Neural cell (in vitro differentiated cells): Measurements from ENCODE around the gene ELMO1. TPM values are rescaled to one million over a fixed set of nuclear protein-coding genes. Genes with fewer than 3 reads are reported as not detected.

ENCODE experiments used
- H2AFZ ChIP-seq: fragments of 200-600, 300-800 bp; sonication (generic), shearing (Covaris generic); 2 replicates; pipeline ENCODE4 v1.6.0; 2014; ENCODE audit warnings: low read depth, mild to moderate bottlenecking, antibody characterized with exemption, low read length, moderate library complexity
- H3F3A ChIP-seq: fragments of 200-600 bp; shearing (Covaris generic); 2 replicates; pipeline ENCODE4 v1.6.1; 2016; ENCODE audit warnings: mild to moderate bottlenecking, moderate library complexity, mixed read lengths, antibody characterized with exemption, low read length; ENCODE audit not compliant: insufficient read depth, poor library complexity, severe bottlenecking
- H3K27ac ChIP-seq: fragments of 200-600, 300-800 bp; sonication (generic), shearing (Covaris generic); 2 replicates; pipeline ENCODE4 v1.5.1; 2014; ENCODE audit warnings: mild to moderate bottlenecking, low read length, moderate library complexity
- H3K27me3 ChIP-seq: fragments of 300-800, 200-600 bp; sonication (generic), shearing (Covaris generic); 2 replicates; pipeline ENCODE4 v1.6.0; 2014; ENCODE audit warnings: mild to moderate bottlenecking, low read depth, low read length, moderate library complexity; ENCODE audit not compliant: insufficient read depth
- H3K36me3 ChIP-seq: fragments of 300-800, 200-600 bp; sonication (generic), shearing (Covaris generic); 2 replicates; pipeline ENCODE4 v1.5.1; 2014; ENCODE audit warnings: mild to moderate bottlenecking, antibody characterized with exemption, low read length, moderate library complexity; ENCODE audit not compliant: insufficient read depth
- H3K4me2 ChIP-seq: fragments of 300-800, 200-600 bp; sonication (generic), shearing (Covaris generic); 2 replicates; pipeline ENCODE4 v1.6.0; 2014; ENCODE audit warnings: mild to moderate bottlenecking, low read length
- H3K4me3 ChIP-seq: fragments of 300-800, 200-600 bp; sonication (generic), shearing (Covaris generic); 2 replicates; pipeline ENCODE4 v1.5.1; 2014; ENCODE audit warnings: mild to moderate bottlenecking, low read length, moderate library complexity
- H3K79me2 ChIP-seq: fragments of 200-600 bp; shearing (Covaris generic); replicated peaks from 2 replicates; pipeline ENCODE4 v1.6.0; 2014; ENCODE audit warnings: mild to moderate bottlenecking, low read length, moderate library complexity; ENCODE audit not compliant: insufficient read depth
- H3K9ac ChIP-seq: fragments of 300-800, 200-600 bp; sonication (generic), shearing (Covaris generic); 2 replicates; pipeline ENCODE4 v1.6.1; 2016; ENCODE audit warnings: mild to moderate bottlenecking, low read length, mixed read lengths
- H3K9me2 ChIP-seq: fragments of 200-600 bp; shearing (Covaris generic); 2 replicates; pipeline ENCODE4 v1.6.1; 2016; ENCODE audit warnings: mild to moderate bottlenecking, low read length, mixed read lengths; ENCODE audit not compliant: insufficient read depth
- H3K9me3 ChIP-seq: fragments of 200-600, 300-800 bp; sonication (generic), shearing (Covaris generic); 2 replicates; pipeline ENCODE4 v1.6.1; 2016; ENCODE audit warnings: mild to moderate bottlenecking, mixed run types, low read length, moderate library complexity, mixed read lengths
- H4K20me1 ChIP-seq: fragments of 200-600 bp; shearing (Covaris generic); 2 replicates; pipeline ENCODE4 v1.6.1; 2016; ENCODE audit warnings: mild to moderate bottlenecking, mixed run types; ENCODE audit not compliant: insufficient read depth
- EP300 ChIP-seq: fragments of 450-650 bp; conservative IDR thresholded peaks from 2 replicates; pipeline ENCODE4 v1.6.1; 2014; ENCODE audit warnings: antibody characterized with exemption, mild to moderate bottlenecking, moderate library complexity; ENCODE audit not compliant: poor library complexity, severe bottlenecking
- EZH2 ChIP-seq: fragments of 200-600, 300-800 bp; shearing (Covaris generic), sonication (generic); IDR thresholded peaks from 2 replicates; pipeline ENCODE4 v1.6.1; 2014; ENCODE audit warnings: antibody characterized with exemption, low read length, borderline replicate concordance, mild to moderate bottlenecking; ENCODE audit not compliant: insufficient read depth, poor library complexity, severe bottlenecking
- MXI1 ChIP-seq: fragments of 450-650 bp; conservative IDR thresholded peaks from 2 replicates; pipeline ENCODE4 v1.6.1; 2014; ENCODE audit warnings: antibody characterized with exemption, mild to moderate bottlenecking; ENCODE audit not compliant: poor library complexity, severe bottlenecking
- POLR2AphosphoS5 ChIP-seq: IDR thresholded peaks from 2 replicates; pipeline ENCODE4 v1.6.1; 2012
- RAD21 ChIP-seq: fragments of 450-650 bp; conservative IDR thresholded peaks from 2 replicates; pipeline ENCODE4 v1.6.1; 2014; ENCODE audit warnings: antibody characterized with exemption, mild to moderate bottlenecking, moderate library complexity
- SMC3 ChIP-seq: fragments of 450-650 bp; conservative IDR thresholded peaks from 2 replicates; pipeline ENCODE4 v1.6.1; 2014; ENCODE audit warnings: antibody characterized with exemption, mild to moderate bottlenecking, moderate library complexity; ENCODE audit not compliant: poor library complexity
- polyA plus RNA-seq: library from polyadenylated mRNA; depleted of rRNA; stranded (reverse); fragments of >200 nt; gene quantifications from 2 replicates; pipeline ENCODE4 v1.2.3, GENCODE V29; 2014
- TF ChIP-seq, protein P1 (sequence below): fragments of 450-650 bp; IDR thresholded peaks from 2 replicates; pipeline ENCODE4 v1.5.1; 2014; ENCODE audit warnings: antibody characterized with exemption, mild to moderate bottlenecking, moderate library complexity; ENCODE audit not compliant: poor library complexity, severe bottlenecking
- TF ChIP-seq, protein P2 (sequence below): IDR thresholded peaks from 2 replicates; pipeline ENCODE4 v1.6.1; 2012; ENCODE audit warnings: borderline replicate concordance

Gene ELMO1
- polyA plus RNA-seq, 1 donor from 2014 or later = 12.2 TPM

GRCh38 chr7:37495574-37496184 is 47.0 kb upstream of the ELMO1 start:
- H3K79me2 ChIP-seq = no peaks in the 10 kb centered on the region
- H3K36me3 ChIP-seq = no peaks in the 10 kb centered on the region
- TF ChIP-seq, protein P1, sequence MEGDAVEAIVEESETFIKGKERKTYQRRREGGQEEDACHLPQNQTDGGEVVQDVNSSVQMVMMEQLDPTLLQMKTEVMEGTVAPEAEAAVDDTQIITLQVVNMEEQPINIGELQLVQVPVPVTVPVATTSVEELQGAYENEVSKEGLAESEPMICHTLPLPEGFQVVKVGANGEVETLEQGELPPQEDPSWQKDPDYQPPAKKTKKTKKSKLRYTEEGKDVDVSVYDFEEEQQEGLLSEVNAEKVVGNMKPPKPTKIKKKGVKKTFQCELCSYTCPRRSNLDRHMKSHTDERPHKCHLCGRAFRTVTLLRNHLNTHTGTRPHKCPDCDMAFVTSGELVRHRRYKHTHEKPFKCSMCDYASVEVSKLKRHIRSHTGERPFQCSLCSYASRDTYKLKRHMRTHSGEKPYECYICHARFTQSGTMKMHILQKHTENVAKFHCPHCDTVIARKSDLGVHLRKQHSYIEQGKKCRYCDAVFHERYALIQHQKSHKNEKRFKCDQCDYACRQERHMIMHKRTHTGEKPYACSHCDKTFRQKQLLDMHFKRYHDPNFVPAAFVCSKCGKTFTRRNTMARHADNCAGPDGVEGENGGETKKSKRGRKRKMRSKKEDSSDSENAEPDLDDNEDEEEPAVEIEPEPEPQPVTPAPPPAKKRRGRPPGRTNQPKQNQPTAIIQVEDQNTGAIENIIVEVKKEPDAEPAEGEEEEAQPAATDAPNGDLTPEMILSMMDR = peak; percentile 58
- TF ChIP-seq SMC3 = peak; percentile 29
- TF ChIP-seq, protein P2, sequence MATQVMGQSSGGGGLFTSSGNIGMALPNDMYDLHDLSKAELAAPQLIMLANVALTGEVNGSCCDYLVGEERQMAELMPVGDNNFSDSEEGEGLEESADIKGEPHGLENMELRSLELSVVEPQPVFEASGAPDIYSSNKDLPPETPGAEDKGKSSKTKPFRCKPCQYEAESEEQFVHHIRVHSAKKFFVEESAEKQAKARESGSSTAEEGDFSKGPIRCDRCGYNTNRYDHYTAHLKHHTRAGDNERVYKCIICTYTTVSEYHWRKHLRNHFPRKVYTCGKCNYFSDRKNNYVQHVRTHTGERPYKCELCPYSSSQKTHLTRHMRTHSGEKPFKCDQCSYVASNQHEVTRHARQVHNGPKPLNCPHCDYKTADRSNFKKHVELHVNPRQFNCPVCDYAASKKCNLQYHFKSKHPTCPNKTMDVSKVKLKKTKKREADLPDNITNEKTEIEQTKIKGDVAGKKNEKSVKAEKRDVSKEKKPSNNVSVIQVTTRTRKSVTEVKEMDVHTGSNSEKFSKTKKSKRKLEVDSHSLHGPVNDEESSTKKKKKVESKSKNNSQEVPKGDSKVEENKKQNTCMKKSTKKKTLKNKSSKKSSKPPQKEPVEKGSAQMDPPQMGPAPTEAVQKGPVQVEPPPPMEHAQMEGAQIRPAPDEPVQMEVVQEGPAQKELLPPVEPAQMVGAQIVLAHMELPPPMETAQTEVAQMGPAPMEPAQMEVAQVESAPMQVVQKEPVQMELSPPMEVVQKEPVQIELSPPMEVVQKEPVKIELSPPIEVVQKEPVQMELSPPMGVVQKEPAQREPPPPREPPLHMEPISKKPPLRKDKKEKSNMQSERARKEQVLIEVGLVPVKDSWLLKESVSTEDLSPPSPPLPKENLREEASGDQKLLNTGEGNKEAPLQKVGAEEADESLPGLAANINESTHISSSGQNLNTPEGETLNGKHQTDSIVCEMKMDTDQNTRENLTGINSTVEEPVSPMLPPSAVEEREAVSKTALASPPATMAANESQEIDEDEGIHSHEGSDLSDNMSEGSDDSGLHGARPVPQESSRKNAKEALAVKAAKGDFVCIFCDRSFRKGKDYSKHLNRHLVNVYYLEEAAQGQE = no peak
- TF ChIP-seq RAD21 = peak; percentile 34
- no peak overlapping the region for H3K27ac ChIP-seq
- H4K20me1 ChIP-seq = no peaks in the 10 kb centered on the region
- H2AFZ ChIP-seq = no peak overlapping the region
- H3K9me3 ChIP-seq = no peaks in the 10 kb centered on the region
- H3K4me3 ChIP-seq = no peak overlapping the region
- no peaks in the 10 kb centered on the region for H3F3A ChIP-seq
- no peaks in the 10 kb centered on the region for H3K9me2 ChIP-seq
- H3K9ac ChIP-seq = no peak overlapping the region
- H3K4me2 ChIP-seq = no peak overlapping the region
- no peaks in the 10 kb centered on the region for H3K27me3 ChIP-seq

DNA sequence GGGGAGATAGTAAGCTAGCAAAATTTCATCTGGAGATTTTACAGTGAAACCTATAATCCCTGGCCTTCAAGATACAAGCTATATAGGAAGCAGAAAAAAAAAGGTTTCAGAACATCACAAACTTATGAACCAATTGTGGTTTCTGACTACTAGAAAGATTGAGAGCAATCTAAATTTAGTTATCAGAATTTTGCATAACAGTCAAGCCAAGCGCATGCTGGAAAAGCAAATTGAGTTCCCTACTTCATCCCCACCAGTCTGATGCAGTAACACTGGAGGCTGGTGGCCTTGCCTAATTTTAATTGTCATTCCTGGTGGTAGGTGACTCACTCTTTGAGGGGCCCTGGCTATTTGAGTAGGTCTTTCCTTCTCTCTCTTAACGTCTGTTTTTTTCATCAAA is 46.3 kb upstream of the ELMO1 start:
- Histone ChIP-seq H3K27me3 (no peaks in the 10 kb centered on the region), H3K79me2 (no peaks in the 10 kb centered on the region), H4K20me1 (no peaks in the 10 kb centered on the region), H3K9ac (no peak overlapping the region), H3K9me2 (no peaks in the 10 kb centered on the region), H3K27ac (no peak overlapping the region), H3K9me3 (no peaks in the 10 kb centered on the region), H3K4me3 (no peak overlapping the region), H2AFZ (no peak overlapping the region), H3K36me3 (no peaks in the 10 kb centered on the region), H3K4me2 (no peak overlapping the region), H3F3A (no peaks in the 10 kb centered on the region)
- TF ChIP-seq EZH2 = no peak

DNA sequence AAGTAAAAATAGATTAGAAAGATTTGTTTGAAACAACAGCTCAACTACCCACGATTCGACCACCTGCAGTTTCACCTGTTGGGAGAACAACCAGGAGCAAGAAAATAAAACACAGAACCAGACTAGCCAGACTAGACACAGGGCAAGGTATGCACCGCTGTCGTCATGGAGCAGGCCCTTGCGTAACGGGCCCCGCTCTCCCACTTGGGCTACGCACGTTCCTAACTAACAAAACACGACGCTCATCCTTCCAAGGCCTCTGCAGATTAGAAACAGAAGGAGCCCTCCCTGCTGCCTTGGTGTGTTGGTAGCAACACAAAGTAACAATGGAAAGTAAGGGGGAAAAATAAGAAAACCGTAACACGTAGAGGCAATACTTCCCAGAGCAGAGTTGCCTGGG is 45.1 kb upstream of the ELMO1 start:
- H3K9me2 ChIP-seq = no peaks in the 10 kb centered on the region
- H3K27ac ChIP-seq = no peak overlapping the region
- no peak overlapping the region for H3K4me2 ChIP-seq
- TF ChIP-seq POLR2AphosphoS5 (no peak), MXI1 (no peak), EP300 (no peak), RAD21 (no peak)
- TF ChIP-seq, protein P2 = no peak
- TF ChIP-seq, protein P1 = no peak
- H3K27me3 ChIP-seq = no peaks in the 10 kb centered on the region
- no peaks in the 10 kb centered on the region for H3K79me2 ChIP-seq
- no peak overlapping the region for H3K4me3 ChIP-seq
- H4K20me1 ChIP-seq = no peaks in the 10 kb centered on the region
- no peaks in the 10 kb centered on the region for H3F3A ChIP-seq
- H3K9ac ChIP-seq = no peak overlapping the region
- no peaks in the 10 kb centered on the region for H3K9me3 ChIP-seq
- H2AFZ ChIP-seq = no peak overlapping the region
- no peaks in the 10 kb centered on the region for H3K36me3 ChIP-seq
